Iris pigment epithelial cell (primary cell): ENCODE data around the gene SPDYE4.

ENCODE experiments used
- DNase-seq: peaks from one replicate; pipeline ENCODE4 v3.0.0-alpha.2; 2011; ENCODE audit warnings: low read depth

SPDYE4 gene

GRCh38 chr17:8741366-8741765, 17.0 kb downstream of the SPDYE4 start:
- no peak for DNase-seq

- DNase-seq = no peak
Observed at GRCh38 chr17:8740486-8740885, 17.9 kb downstream of the SPDYE4 start.

GRCh38 chr17:8739097-8739496, 19.2 kb downstream of the SPDYE4 start:
- DNase-seq = no peak

GRCh38 chr17:8736796-8737195, 21.6 kb downstream of the SPDYE4 start:
- DNase-seq = no peak

- no peak for DNase-seq
Observed at GRCh38 chr17:8736362-8736761, 22.0 kb downstream of the SPDYE4 start.

GRCh38 chr17:8735336-8735939, 22.9 kb downstream of the SPDYE4 start:
- DNase-seq = no peak

GRCh38 chr17:8734876-8735275, 23.5 kb downstream of the SPDYE4 start:
- DNase-seq = no peak

GRCh38 chr17:8732406-8733085, 25.8 kb downstream of the SPDYE4 start:
- DNase-seq = peak; percentile 42

- DNase-seq = no peak
Observed at GRCh38 chr17:8729860-8730259, 28.5 kb downstream of the SPDYE4 start.

GRCh38 chr17:8729421-8729820, 28.9 kb downstream of the SPDYE4 start:
- DNase-seq = no peak

GRCh38 chr17:8728971-8729370, 29.4 kb downstream of the SPDYE4 start:
- DNase-seq = no peak

- DNase-seq = no peak
Observed at GRCh38 chr17:8728251-8728938, 30.0 kb downstream of the SPDYE4 start.

GRCh38 chr17:8726941-8727555, 31.3 kb downstream of the SPDYE4 start:
- peak; percentile 82 for DNase-seq

- no peak for DNase-seq
Observed at GRCh38 chr17:8725881-8726876, 32.2 kb downstream of the SPDYE4 start.

GRCh38 chr17:8724451-8724850, 33.9 kb downstream of the SPDYE4 start:
- no peak for DNase-seq

GRCh38 chr17:8720596-8720995, 37.8 kb downstream of the SPDYE4 start:
- DNase-seq = no peak

- DNase-seq = no peak
Observed at GRCh38 chr17:8719291-8720246, 38.8 kb downstream of the SPDYE4 start.

GRCh38 chr17:8718001-8718563, 40.3 kb downstream of the SPDYE4 start:
- DNase-seq = no peak

- no peak for DNase-seq
Observed at GRCh38 chr17:8713878-8714277, 44.5 kb downstream of the SPDYE4 start.

GRCh38 chr17:8713315-8713714, 45.0 kb downstream of the SPDYE4 start:
- DNase-seq = no peak
